IPS-18c (cell line): ENCODE measurements around the gene CHSY1.
"Not testable (repeated sequence)": the region's sequence is repeated elsewhere in the genome, so short reads cannot be mapped to it uniquely, and the experiment has no call there.

Experiments used
- H3K4me3 ChIP-seq: 2 replicates; pipeline ENCODE4 v1.7.0; 2013; ENCODE audit warnings: low read depth, mild to moderate bottlenecking, low read length, moderate library complexity; ENCODE audit not compliant: insufficient read depth
- H3K9me3 ChIP-seq: one replicate; pipeline ENCODE4 v1.6.1; 2013; ENCODE audit warnings: mild to moderate bottlenecking, low read length, moderate library complexity; ENCODE audit not compliant: control insufficient read depth, insufficient read depth

Gene CHSY1

DNA sequence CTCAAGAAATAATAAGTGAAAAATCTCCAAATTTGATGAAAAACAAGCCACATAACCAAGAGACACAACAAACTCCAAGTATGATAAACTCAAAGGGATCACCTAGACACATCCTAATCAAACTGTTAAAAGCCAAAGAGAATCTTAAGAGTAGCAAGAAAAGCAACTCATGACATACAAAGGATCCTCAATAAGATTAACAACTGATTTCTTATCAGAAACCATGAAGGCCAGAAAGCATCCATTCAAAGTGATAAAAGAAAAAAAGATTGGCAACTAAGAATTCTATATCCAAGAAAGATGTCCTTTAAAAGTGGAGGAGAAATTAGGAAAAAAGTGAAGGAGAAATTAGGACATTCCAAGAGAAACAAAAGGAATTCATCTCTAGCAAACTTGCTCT lies 23.5 kb downstream of the CHSY1 start:
- Histone ChIP-seq H3K4me3 (no peak overlapping the region), H3K9me3 (no peaks in the 10 kb centered on the region)

DNA sequence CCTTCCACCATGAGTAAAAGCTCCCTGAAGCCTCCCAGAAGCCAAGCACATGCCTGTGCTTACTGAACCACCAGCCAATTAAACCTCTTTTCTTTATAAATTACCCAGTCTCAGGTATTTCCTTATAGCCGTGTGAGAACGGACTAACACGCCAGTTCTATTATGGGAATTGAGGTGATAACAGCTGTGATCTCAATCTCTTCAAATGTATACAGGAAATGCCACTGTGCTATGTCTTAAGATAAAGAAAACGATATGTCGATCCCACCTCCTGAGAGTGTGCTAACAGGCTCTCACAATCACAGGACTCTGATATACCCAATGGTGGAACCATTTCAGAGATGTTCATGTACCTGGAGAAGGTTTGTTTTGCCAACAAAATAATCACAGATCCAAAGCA lies 26.2 kb downstream of the CHSY1 start:
- Histone ChIP-seq H3K4me3 (no peak overlapping the region), H3K9me3 (no peaks in the 10 kb centered on the region)

DNA sequence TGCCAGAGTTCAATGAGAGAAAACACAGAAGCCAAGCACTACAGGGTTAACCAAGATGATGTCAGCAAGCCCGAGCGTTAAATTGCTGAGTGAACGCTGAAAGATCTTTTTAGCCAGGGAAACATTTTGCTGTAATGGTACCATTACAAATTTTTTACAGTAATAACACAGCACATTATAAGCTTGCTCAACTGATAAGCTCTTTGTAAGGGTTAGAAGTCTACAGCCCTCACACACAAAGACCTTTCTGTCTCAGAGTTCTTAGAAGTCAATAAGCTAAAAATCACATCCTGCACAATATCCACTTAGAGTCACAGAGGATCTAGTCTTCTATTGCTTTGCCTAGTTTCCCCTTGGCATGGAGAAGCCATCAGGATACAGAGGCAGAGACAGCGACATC lies 29.9 kb downstream of the CHSY1 start:
- H3K4me3 ChIP-seq, result no peak overlapping the region
- H3K9me3 ChIP-seq, result no peaks in the 10 kb centered on the region

DNA sequence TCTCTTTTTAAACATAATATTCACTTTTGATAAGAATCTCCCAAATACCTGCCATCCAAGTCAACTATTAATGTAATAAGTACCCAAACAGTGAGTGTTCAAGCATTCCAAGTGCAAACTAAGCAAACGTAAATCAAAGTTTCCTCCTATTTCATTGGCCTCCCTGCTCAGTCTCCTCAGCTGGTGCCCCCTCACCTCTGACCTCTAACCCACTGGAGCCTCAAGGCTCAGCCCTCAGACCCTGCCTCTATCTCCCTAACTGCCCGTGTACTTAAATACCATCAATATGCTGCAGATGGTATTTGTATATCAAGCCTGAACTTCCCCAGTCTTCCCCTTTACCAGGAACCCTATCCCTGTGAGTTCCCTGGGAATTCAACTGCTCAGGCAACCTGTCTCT lies 31.8 kb downstream of the CHSY1 start:
- Histone ChIP-seq H3K9me3 (no peaks in the 10 kb centered on the region), H3K4me3 (no peak overlapping the region)

DNA sequence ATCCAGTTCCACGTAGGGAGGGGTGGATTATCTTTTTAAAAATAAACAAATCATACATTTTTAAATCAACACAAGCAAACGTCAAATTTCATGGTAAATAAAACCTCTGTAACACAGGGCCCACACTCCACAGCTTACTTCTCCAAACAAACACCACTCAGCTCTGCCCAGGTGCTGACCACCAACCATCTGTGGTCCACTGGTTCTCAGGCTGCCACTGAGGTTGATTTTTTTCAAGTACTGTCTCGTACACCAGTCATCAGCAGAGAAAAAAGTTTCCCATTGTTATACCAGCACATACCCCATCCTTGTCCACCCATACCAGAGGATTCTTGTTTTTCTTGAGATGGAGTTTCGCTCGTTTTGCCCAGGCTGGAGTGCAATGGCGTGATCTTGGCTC lies 32.4 kb downstream of the CHSY1 start:
- Histone ChIP-seq H3K9me3 (no peaks in the 10 kb centered on the region), H3K4me3 (no peak overlapping the region)

DNA sequence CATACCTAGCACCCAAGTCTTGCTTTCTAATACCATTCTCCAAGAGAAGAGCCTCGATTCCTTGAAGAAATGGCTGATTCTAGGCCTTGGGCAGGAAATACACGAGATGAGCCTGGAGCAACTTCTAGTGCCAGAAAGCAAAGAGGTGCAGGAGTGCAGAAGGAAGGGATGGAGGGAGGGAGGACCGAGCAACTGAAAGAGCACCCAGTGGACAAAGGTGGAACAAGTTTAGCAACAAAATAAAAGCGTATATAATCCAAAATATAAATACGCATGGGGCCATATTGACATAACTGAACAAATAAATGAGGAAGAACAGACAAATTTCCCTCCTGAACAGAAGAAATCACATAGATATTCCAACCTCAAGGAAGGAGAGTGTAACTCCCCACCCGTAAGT lies 34.4 kb downstream of the CHSY1 start:
- no peak overlapping the region for H3K4me3 ChIP-seq
- no peaks in the 10 kb centered on the region for H3K9me3 ChIP-seq

DNA sequence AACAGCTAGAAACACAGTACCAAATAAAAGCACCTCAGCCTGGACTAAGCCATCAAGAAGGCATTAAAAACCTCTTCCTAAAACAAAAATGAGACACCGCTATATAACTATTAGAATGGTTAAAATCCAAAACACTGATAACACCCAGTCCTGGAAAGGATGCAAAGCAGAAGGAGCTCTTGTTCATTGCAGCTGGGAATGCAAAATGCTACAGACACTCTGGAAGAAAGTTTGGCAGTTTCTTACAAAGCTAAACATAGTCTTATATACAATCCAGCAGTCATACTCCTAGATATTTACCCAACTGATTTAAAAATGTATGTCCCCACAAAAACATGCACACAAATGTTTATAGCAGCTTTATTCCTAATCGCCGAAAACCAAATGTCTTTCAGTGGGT lies 35.7 kb downstream of the CHSY1 start:
- Histone ChIP-seq H3K9me3 (no peaks in the 10 kb centered on the region), H3K4me3 (no peak overlapping the region)

DNA sequence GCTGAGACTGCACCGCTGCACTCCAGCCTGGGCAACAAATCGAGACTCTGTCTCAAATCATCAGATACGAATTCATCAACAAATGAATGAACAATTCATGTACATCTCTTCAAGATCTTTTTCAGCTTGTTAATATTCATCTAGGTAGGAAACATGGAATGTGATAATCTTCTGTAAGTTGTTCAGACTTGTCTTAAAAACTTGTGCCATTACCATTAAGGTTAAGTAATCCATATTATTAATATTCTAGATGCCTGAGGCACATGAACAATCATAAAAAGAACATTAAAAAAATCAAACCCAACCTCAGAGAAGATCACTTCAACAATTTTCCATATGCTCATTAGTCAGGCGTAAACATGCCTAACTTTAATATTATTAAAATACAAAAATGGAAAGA lies 36.2 kb downstream of the CHSY1 start:
- H3K4me3 ChIP-seq, result no peak overlapping the region
- H3K9me3 ChIP-seq, result no peaks in the 10 kb centered on the region

DNA sequence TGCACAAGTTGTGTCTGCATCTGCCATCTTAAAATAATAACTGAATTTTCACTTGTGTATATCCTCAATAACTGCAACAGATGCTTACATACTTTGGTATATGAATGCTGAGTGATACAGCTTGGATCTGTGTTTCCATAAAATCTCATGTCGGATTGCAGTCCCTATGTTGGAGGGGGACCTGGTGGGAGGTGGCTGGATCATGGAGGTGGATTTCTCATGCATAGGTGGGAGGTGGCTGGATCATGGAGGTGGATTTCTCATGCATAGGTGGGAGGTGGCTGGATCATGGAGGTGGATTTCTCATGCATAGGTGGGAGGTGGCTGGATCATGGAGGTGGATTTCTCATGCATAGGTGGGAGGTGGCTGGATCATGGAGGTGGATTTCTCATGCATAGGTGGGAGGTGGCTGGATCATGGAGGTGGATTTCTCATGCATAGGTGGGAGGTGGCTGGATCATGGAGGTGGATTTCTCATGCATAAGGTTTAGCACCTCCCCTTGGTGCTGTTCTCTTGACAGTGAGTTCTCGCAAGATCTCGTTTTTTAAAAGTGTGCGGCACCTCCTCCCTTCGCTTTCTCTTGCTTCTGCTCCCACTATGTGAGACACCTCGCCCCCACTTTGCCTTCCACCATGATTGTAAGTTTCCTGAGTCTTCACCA lies 37.3 kb downstream of the CHSY1 start:
- not testable (repeated sequence) for H3K9me3 ChIP-seq, H3K4me3 ChIP-seq

DNA sequence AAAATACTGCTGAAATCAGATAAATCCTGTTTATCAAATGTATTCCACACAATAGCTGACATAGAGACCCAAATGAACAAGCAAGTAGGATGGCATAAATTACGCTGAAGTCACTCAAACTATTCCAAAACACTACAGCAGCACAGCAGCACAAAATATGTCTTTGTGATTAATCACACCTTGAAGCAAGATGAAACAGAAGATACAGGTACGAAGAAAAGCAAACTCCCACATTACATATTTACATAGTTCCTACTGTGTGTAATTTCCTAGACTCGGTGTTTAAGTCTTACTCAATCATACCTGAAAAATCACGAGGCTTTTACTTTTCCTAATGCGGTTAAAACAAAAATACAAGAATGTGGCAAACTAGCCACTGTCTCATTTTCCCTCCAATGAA lies 38.3 kb downstream of the CHSY1 start:
- H3K9me3 ChIP-seq, result no peaks in the 10 kb centered on the region
- H3K4me3 ChIP-seq, result no peak overlapping the region

DNA sequence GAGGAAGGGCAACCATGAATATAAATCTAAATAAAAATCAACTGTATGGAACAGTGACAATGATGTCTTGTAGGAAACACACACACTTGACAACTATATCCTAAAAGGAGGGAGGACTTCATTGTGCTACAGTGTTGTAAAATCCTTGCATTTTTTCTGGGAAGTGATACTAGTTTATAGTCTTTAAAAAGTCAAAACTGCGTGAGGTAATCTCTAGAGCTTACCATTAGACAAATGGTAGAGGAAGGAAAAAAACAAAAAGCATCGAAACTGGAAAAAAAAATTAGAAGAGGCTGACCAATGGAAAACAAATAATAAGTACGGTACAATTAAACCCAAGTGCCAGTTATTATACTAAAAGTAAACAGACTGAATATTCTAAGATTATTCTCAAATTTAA lies 38.7 kb downstream of the CHSY1 start:
- H3K4me3 ChIP-seq, result no peak overlapping the region
- no peaks in the 10 kb centered on the region for H3K9me3 ChIP-seq

DNA sequence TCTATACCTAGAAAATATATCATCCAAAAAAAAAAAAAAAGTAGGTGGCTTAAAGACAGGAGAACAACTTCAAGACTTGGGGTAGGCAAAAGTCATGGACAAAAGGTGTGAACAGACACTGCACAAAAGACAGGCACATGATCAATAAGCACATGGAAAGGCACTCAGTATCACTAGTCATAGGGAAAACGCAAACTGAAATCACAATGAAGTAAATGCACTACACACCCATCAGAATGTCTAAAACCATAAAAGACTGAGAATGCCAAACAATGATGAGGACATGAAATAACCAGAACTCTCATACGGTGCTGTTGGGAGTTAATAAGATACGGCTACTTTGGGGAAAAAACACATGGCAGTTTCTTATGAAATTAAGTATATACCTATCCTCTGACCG lies 40.0 kb downstream of the CHSY1 start:
- no peak overlapping the region for H3K4me3 ChIP-seq
- no peaks in the 10 kb centered on the region for H3K9me3 ChIP-seq

DNA sequence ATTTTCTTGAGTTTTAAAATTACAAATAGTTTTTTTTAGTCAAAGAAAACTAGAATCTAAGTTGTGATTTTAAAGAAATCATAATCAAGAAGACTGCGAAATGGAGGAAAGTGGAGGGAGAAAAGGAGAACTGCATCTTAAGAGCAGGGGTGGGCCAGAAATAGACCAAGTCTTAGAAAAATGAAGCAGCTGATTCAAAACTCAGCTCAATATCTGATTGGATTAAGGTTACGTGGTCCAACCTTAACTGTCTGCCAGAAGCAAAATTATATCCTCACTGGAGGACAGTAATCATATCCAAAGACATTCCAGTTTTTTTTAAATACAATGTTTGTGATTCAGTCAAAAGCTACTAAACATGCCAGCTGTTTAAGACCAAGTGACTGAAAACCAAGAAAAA lies 41.4 kb downstream of the CHSY1 start:
- Histone ChIP-seq H3K9me3 (no peaks in the 10 kb centered on the region), H3K4me3 (no peak overlapping the region)

DNA sequence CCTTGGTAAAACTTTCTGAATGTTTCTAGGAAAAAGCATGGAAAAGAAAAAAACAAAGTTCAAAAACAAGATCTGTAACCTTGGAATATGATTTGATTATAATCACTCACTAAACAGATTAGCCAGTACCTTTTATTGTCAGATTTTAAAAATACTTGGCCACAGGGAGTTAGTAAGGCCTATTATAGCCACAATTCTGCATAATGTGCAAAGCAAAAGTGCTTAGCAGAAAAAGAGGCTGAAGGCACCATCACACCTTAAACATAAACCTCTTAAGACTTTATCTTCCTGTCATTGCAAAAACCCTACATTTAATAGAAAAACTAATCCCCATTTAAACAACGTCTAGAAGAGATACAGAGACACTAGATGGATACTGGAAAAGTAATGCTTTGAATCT lies 41.8 kb downstream of the CHSY1 start:
- H3K4me3 ChIP-seq, result no peak overlapping the region
- H3K9me3 ChIP-seq, result no peaks in the 10 kb centered on the region

DNA sequence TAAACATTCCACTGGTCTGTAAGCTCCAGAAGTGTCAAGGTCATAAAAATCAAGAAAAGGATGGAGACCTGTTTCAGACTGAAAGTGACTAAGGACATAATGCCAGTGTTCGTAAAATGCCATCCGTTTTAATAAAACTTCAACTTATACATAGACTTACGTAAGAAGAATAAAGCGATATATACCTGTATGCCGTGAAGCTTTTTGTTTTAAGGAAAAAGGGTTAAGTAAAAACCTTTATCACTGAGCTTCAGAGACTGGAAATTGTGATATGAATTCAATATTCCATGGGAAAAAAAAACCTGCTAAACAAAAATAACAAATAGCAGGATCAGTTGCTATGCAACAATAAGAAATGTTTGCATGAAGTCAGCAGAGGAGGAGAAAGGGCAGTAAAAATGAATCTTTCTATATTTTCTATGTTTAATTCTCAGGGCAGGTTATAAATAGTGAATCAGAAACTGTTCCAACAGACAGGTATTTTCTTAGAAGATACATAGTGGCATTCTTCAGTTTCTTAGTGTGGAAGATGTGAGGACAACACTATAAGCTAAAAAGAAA lies 42.5 kb downstream of the CHSY1 start:
- Histone ChIP-seq H3K4me3 (no peak overlapping the region), H3K9me3 (no peaks in the 10 kb centered on the region)

DNA sequence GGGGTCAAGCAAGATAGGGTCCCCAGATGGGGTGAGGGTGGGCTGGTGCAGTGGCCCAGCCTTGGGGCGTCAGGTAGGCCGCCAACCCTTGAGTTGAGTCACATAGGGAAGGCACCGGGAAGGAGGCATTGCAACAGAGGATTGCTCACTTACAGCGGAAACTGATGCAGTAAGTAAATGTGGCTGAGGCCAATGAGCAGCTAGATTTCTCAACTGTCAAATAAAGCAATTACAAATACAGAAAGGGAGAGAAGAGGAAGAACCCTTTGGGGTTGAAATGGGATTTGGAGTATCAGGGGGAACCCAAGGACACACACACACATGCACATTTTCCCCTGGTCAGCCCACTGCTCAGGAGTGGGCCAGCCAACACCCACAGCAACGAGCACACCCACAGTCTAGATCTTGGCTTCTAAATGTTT lies 44.0 kb downstream of the CHSY1 start:
- no peaks in the 10 kb centered on the region for H3K9me3 ChIP-seq
- no peak overlapping the region for H3K4me3 ChIP-seq

DNA sequence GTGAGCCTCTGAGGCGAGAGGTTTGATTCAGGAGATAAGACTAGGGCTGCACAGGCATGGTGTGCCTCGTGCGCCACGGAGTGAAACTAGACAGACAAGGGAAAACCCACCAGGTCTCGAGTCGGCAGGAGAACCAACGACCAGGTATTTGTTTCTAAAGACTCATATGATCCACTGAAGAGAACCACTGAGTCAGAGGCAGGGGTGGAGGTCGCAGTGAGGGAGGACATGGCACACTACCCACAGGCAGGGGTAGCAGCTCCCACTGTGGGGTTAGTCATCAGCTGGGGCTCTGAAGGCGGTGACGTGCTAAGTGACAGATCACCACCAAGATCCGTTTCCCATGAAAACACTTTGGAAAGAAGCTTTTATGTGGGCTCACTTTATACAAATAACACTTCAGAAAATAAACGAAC lies 45.7 kb downstream of the CHSY1 start:
- Histone ChIP-seq H3K9me3 (no peaks in the 10 kb centered on the region), H3K4me3 (no peak overlapping the region)

DNA sequence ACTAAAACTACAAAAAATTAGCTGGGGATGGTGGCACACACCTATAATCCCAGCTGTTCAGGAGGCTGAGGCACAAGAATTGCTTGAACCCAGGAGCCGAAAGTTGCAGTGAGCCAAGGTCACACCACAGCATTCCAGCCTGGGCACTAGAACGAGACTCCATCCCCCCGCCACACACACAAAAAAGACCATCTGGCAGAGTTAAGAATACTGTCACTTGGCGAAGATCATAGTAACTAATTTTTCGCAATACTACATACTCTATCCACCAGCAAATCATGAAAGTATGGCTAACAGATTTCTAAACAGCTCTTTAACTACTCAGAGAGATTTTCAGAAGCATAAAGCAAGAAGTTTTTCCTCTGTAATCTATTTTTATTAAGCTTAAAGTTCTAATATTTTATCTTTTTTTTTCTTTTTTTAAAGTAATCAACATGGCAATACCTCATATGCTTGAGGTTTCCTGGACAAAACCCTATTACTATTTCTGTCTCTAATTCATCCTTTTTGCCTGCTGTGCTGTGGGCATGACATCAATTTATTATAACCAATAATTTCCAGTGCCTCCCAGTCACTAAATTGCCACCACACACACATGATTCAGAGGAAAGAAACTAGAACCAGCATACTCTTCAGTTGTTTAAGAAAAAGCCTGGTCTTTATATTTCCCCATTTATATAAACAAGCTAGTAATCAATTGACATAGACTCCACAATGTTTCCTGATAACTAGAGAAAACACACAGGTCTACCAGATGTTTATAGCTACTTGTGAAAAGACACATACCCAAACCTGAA lies 46.9 kb downstream of the CHSY1 start:
- Histone ChIP-seq H3K4me3 (no peak overlapping the region), H3K9me3 (no peaks in the 10 kb centered on the region)
